ENCODE results near the gene MGA. TPM values are rescaled to one million over a fixed set of nuclear protein-coding genes. Genes with fewer than 3 reads are reported as not detected.

Gene MGA
- total RNA-seq, 1 experiment from 2014 or later: 19.5 TPM

GRCh38 chr15:41782371-41783282 is 122.4 kb downstream of the MGA start:
- no peak for DNase-seq (ENCODE audit: low read depth)

DNA sequence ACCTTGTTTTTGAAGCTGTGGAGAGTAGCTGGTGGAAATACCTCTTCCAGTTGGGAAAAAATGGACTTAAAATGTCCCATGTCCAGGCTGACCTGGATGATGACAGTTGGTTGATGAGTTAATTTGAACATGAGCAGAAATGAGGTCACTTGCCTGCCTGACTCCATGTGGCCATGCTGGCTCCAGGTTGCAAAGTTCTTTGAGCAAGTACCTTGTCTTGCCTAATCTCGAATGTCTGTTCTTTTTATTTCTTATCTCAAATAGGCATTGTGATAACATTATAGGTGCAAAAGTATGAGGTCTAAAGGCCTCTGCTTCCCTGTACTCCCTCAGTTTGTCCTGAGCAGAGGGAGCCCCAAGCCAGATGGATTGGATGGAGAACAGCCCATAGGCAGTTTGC is 123.1 kb downstream of the MGA start:
- no peak for DNase-seq (ENCODE audit: low read depth)

DNA sequence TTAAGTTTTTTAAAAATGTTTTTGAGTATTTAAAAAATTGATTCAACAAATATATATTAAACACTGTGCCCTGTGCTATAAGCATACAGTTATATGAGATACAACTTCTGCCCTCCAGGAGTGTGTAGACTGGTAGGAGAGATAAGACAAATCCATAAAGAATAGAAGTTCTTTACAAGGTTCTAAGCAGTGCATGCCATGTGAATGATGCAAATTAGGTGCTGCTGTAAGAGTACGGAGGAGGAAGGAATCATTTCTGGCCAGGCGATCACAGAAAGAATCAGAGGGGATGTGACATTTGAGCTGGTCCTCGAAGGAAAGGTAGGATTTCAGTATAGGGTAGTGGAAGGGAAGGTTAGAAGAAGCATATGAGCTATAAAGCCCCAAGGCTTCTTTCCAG is 128.1 kb downstream of the MGA start:
- no peak for DNase-seq (ENCODE audit: low read depth)

DNA sequence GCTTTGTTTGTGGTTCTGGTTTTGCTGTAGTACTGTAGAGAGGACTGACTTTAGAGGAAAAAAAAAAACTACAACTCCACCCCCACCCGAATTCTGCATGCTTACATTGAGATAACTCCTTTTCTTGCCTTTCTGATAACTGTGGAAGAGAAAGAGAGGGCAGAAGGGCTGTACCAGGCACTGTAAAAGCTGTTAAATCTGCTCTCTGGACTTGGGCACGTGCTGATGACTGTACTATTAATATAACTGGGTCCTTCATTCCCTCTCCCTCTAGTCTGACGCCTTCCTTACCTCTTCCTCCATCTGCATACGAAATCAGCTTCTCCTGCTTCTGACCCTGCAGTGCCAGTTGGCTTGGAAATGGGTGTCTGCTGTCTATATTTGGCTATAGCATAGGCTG is 129.0 kb downstream of the MGA start:
- no peak for DNase-seq (ENCODE audit: low read depth)

- no peak for DNase-seq (ENCODE audit: low read depth)
Observed at GRCh38 chr15:41789662-41790061, 129.5 kb downstream of the MGA start.

GRCh38 chr15:41790169-41790568 is 130.0 kb downstream of the MGA start:
- DNase-seq (ENCODE audit: low read depth): no peak

DNA sequence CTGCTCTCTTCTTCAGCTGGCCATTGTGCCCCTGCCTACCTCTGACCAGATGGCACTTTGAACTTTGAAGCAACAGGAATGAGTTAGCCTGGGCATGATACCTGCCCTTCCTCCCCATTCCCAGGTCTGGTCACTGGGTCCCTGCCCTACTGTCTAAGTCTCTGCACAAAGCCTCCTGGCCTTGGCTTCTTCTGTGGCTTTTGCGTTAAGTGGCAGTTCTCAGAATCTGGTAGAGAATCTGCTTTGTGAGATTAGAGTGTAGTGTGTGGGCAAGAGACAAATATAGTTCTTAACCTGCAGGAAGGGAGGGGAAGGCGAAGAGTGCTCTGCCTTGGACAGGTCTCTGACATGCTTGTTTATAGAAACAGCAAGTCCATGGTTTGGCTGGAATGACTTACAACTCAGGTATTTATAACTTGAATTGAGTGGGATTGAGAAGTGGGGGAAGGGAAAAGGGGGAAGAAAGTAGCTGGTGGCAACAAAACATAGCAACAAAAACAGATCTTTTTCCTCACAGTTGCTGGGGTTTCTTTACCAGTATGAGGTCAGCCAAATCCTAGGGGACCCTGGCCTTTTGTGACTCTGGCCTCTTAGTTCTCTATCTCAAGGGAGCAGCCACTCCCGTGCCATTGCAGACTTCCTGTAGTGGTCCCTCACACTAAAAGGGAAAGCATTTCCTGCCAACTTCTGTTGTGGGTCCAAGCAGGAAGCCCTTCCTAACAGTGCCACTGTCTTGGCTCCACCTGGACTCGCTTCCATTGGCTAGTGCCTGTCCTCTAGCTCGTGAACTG is 130.7 kb downstream of the MGA start:
- peak; percentile 73 for DNase-seq (ENCODE audit: low read depth)

GRCh38 chr15:41791547-41791937 is 131.3 kb downstream of the MGA start:
- DNase-seq (ENCODE audit: low read depth): no peak

DNA sequence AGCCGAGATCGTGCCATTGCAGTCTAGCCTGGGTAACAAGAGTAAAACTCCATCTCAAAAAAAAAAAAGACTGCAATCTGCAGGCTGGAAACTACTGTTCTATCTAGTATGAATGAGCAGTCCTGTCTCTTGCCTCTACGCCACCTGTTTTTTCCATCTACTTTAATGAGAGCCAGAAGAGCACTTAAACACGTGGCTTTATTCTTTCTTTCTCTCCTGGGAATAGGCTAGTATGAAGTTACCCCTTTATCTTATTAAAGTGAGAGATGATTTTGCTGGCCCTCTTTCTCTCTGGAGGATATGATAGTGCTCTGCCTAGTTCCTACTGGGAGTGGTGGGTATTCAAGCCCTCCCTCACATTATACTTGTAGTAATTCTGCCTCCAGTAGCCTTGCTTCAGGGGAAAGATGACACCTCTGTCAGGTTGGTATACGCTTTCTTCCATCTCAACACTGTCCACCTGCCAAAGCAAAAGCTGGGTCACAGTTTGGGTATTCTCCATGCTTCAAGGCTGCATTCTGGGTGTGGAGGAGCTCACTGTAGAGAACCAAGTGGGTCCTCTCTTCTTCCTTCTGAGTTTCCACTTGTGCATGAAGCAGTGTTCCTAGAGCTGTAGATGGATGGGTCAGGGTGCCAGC is 131.9 kb downstream of the MGA start:
- DNase-seq (ENCODE audit: low read depth): no peak

GRCh38 chr15:41794081-41794480 is 133.9 kb downstream of the MGA start:
- peak; percentile 93 for DNase-seq (ENCODE audit: low read depth)

DNA sequence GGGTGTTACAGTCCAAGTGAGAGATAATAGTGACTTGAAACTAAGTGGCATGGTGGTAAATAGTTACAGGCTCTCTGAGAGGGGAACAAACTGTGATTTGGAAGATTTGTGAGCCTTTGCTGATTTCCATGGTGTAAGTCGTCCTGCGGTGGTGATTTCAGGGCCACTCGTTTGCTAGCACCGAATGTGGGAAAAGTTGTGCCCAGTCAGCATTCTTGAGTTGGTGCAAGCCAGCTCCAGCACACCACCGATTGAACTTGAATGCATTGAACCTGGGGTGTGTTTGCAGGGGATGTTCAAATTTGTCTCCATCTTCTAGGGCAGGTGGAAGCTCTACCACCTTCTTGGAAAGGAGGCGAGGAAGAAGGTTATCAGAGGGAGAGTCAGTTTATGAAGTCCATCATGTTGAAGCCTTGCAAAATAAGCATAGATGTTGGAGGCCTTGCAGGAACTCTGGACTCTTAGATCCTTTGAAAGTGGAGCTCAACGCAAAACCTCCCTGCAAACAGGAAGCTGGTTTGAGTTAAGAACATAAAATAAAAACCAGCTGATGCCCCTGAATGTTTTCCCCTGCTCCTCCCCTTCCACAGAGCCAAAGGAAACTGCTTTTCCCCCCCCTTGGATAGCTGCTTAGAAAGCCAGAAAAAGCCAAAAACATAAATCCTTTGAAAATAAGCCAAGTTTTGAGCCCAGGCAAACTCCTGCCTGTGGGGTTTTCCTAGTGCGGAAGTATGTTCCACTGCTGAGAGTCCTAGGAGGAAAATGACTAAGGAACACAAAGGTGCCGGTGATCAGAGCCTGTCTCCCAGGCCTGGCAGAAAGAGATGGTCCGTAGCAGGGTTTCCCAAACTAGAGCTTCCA is 136.0 kb downstream of the MGA start:
- DNase-seq (ENCODE audit: low read depth): peak; percentile 82

DNA sequence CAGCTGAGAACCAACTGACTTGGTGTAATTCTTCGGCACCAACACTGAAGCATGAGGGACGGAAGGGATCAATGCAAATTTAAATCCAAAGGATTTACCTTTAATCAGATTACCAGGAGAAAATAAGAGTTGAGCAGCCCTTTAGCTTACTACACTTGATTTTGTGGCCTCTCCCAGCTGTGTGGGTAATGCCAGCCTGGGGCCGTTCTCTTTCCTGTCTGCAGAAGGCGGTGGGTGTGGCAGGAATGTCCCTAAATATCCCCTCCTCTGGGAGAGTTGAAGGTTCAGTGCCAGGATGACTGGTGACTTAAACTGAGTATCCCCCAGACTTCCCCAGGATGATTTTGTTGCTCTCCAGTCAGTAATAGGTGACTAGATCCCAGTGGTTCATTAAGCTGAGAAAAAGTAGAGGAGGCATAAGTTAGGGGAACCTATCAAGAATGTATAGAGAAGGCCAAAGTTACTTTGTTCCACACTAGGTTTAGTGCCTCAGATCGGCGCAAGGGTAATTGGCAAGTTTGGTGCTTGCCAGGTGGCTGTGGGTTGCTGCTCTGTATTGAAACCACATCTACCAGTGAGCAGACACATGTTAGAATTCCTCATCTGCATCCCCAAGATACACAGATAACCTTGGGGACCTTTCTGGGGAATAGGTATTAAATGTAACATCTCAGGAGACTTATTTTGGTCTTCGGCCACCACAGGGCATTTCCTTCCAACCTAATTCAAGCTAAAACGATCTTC is 137.2 kb downstream of the MGA start:
- no peak for DNase-seq (ENCODE audit: low read depth)

GRCh38 chr15:41798607-41799487 is 138.6 kb downstream of the MGA start:
- no peak for DNase-seq (ENCODE audit: low read depth)

DNA sequence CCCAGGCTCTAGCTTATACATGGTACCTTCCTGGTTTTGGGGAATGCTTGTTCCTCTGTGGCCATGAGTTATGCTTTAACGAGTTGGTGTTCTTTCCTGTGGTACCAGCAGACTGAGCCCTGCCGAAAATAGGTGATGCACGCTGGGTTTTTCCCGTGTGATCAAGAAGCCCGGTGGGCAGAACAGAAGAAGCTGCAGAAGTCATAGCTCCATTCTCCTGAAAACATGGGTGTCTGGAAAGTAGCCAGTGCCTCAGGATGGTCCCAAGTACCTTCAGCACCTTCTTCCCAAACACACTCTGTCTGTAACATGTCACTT is 139.2 kb downstream of the MGA start:
- no peak for DNase-seq (ENCODE audit: low read depth)

GRCh38 chr15:41801185-41801584 is 141.0 kb downstream of the MGA start:
- DNase-seq (ENCODE audit: low read depth): no peak

- no peak for DNase-seq (ENCODE audit: low read depth)
Observed at GRCh38 chr15:41801850-41802455, 141.7 kb downstream of the MGA start.

DNA sequence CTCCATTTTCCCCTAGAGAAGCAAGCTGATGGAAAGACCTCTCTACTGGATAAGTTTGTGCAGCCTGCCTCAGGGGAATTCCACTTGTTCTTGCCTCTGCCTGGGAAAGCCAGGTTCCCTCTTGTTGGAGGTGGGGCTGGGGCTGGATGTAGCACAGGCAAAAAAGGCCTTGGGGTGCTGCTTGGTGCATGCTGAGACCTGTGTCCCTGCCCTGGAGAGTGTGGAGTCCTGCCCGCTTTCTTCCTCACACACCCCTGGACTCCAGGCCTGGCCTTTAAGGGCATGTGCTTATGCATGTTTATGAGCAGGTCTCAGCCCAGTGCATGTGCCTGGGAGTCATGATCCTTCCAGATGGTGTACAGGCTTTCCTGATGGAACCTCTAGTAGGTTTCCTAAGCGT is 144.2 kb downstream of the MGA start:
- no peak for DNase-seq (ENCODE audit: low read depth)

GRCh38 chr15:41804916-41805666 is 144.9 kb downstream of the MGA start:
- DNase-seq (ENCODE audit: low read depth): no peak

GRCh38 chr15:41805711-41806110 is 145.5 kb downstream of the MGA start:
- no peak for DNase-seq (ENCODE audit: low read depth)
